Measurements from ENCODE around the gene IGF1R. TPM values are rescaled to one million over a fixed set of nuclear protein-coding genes. Genes with fewer than 3 reads are reported as not detected.

Gene IGF1R
- total and polyA plus RNA-seq, 2 of the 8 experiments (the other 6 are each of a cell fraction or from before 2014, with no cell fraction given) = 32.9 to 109 TPM

- TF ChIP-seq ATF2 (IDR thresholded peaks at IDR 0.05; ENCODE audit: low read length) (no peak), ATF3 (IDR thresholded peaks at IDR 0.05; ENCODE audit: insufficient read depth, low read depth, low read length) (no peak), GABPA (IDR thresholded peaks at IDR 0.05; ENCODE audit: borderline replicate concordance, insufficient read depth, low read length) (no peak), CHD7 (IDR thresholded peaks at IDR 0.05; ENCODE audit: insufficient replicate concordance, low read length) (no peak), CHD2 (IDR thresholded peaks at IDR 0.05; ENCODE audit: low read length) (no peak), NANOG (IDR thresholded peaks at IDR 0.05; ENCODE audit: insufficient read depth, low read depth, low read length, poor library complexity, severe bottlenecking) (no peak), MAFK (IDR thresholded peaks at IDR 0.05; ENCODE audit: low read depth, low read length) (no peak)
These were observed 103.4 kb downstream of the IGF1R start (continued) for GRCh38 chr15:98751767-98752166.
